GM12892 (cell line): Measurements from ENCODE around the gene KIZ.

Experiments
- POLR2A ChIP-seq: IDR thresholded peaks from 2 replicates; pipeline ENCODE4 v1.6.1; 2011; ENCODE audit warnings: low read depth, low read length, control low read depth
- POLR2AphosphoS5 ChIP-seq: IDR thresholded peaks from 2 replicates; pipeline ENCODE4 v1.6.1; 2011; ENCODE audit warnings: low read depth, low read length, control low read depth
- TAF1 ChIP-seq: IDR thresholded peaks from 2 replicates; pipeline ENCODE4 v1.6.1; 2011; ENCODE audit warnings: low read depth, mild to moderate bottlenecking, control low read depth, low read length, borderline replicate concordance

GRCh38 chr20:21103582-21104465, 22.1 kb upstream of the KIZ start:
- no peak for TF ChIP-seq POLR2AphosphoS5
- no peak for TF ChIP-seq POLR2A
- no peak for TF ChIP-seq TAF1
